Upper lobe of left lung (tissue), 4 donors: ENCODE results near the gene USP10.

Experiments
- CTCF ChIP-seq, 6 experiments: fragments of 450-650 bp in 4 of 6; fragments of 200-600 bp in 2 of 6; sonication (generic) in 2 of 6; IDR thresholded peaks; one replicate each; pipeline ENCODE4 v1.5.1; 2016 to 2019; ENCODE audit warnings: antibody characterized with exemption in 6 of 6
- EP300 ChIP-seq, 4 donors: sonication (generic); formaldehyde crosslinking; IDR thresholded peaks; one replicate each; pipeline ENCODE4 v1.5.1; 2017; ENCODE audit warnings: antibody characterized with exemption in 4 of 4, control low read depth in 2 of 4
- POLR2A ChIP-seq, 4 donors: fragments of 450-650 bp; IDR thresholded peaks; one replicate each; pipeline ENCODE4 v1.5.1; 2016 to 2017; ENCODE audit warnings: antibody characterized with exemption in 4 of 4, mild to moderate bottlenecking in 2 of 4
- POLR2AphosphoS5 ChIP-seq, 2 donors: sonication (generic); formaldehyde crosslinking; IDR thresholded peaks; one replicate each; pipeline ENCODE4 v1.5.1; 2017; ENCODE audit warnings: antibody characterized with exemption in 2 of 2

- TF ChIP-seq EP300 (IDR thresholded peaks at IDR 0.05) (no peak), POLR2A (IDR thresholded peaks at IDR 0.05) (no peak), POLR2AphosphoS5 (IDR thresholded peaks at IDR 0.05) (no peak), CTCF (IDR thresholded peaks at IDR 0.05) (no peak)
Measured at GRCh38 chr16:84728853-84729424, 29.1 kb downstream of the USP10 start.
